ENCODE measurements around the gene S100PBP. TPM values are rescaled to one million over a fixed set of nuclear protein-coding genes. Genes with fewer than 3 reads are reported as not detected.
"Not testable (repeated sequence)": the region's sequence is repeated elsewhere in the genome, so short reads cannot be mapped to it uniquely, and the experiment has no call there.

S100PBP gene
- total and polyA plus RNA-seq, 12 donors = 3.7 to 19.2 (median 11.5) TPM

- no peaks in the 10 kb centered on the region for H3K36me3 ChIP-seq
- ATAC-seq = no peak
- peaks cover 0 to 45% (median 3%) of the 10 kb centered on the region in 7 donors for H3K27me3 ChIP-seq
- H3K27ac ChIP-seq = no peak overlapping the region
- H3K4me3 ChIP-seq = no peak overlapping the region
- no peak for TF ChIP-seq CTCF (IDR thresholded peaks at IDR 0.05)
- intact Hi-C loops (cut with DNase I) = no loop called here
- no peak for DNase-seq
- 56 to 58% methylated on average over 2 of the region's 2 CpGs for WGBS, 2 donors
- H3K9me3 ChIP-seq = no peaks in the 10 kb centered on the region
- peaks cover 0 to 16% (median 8%) of the 10 kb centered on the region in 9 donors for H3K4me1 ChIP-seq
These were observed 87.3 kb downstream of the S100PBP start for GRCh38 chr1:32904797-32905196.

GRCh38 chr1:32905588-32905987, 88.1 kb downstream of the S100PBP start:
- H3K27ac ChIP-seq; DNase-seq; H3K4me3 ChIP-seq; H3K36me3 ChIP-seq; H3K9me3 ChIP-seq; intact Hi-C loops (cut with DNase I); ATAC-seq: not testable (repeated sequence)
- H3K4me1 ChIP-seq = peaks cover 0 to 11% (median 5%) of the 10 kb centered on the region in 9 donors
- 82 to 83% methylated on average over 10 of the region's 10 CpGs for WGBS, 2 donors
- H3K27me3 ChIP-seq = peaks cover 0 to 37% (median 3%) of the 10 kb centered on the region in 7 donors

DNA sequence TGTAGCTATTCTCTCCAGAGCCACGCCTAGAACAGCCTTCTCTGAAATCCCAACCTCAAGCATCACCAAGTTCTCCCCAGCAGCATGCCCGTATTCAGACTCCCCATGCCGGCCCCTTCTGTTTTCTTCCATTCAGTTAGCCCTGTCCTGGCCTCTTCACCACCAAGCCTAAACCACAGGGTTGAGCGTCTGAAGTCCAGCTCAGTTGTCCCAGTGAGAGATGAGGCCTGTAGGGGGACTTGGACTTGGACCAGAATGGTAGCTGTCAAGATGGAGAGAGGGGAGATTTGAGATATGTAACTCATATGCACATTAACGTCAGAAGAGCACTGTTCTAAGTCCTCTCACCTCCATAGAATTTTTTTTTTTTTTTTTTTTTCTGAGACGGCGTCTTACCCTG, 89.2 kb downstream of the S100PBP start:
- Histone ChIP-seq H3K27ac (no peak overlapping the region), H3K9me3 (no peaks in the 10 kb centered on the region), H3K4me3 (no peak overlapping the region), H3K36me3 (no peaks in the 10 kb centered on the region), H3K27me3 (peaks cover 0 to 28% (median 3%) of the 10 kb centered on the region in 7 donors), H3K4me1 (peaks cover 0 to 7% (median 0%) of the 10 kb centered on the region in 9 donors)
- TF ChIP-seq CTCF (IDR thresholded peaks at IDR 0.05) = no peak
- no peak for ATAC-seq
- intact Hi-C loops (cut with DNase I) = no loop called here
- no peak for DNase-seq
- 76 to 86% methylated on average over 7 of the region's 7 CpGs for WGBS, 2 donors

- Histone ChIP-seq H3K27me3 (peaks cover 0 to 20% (median 3%) of the 10 kb centered on the region in 7 donors), H3K4me3 (no peak overlapping the region), H3K9me3 (no peaks in the 10 kb centered on the region), H3K36me3 (no peaks in the 10 kb centered on the region), H3K4me1 (peaks cover 0 to 7% (median 0%) of the 10 kb centered on the region in 9 donors), H3K27ac (no peak overlapping the region)
- no peak for TF ChIP-seq CTCF (IDR thresholded peaks at IDR 0.05)
- ATAC-seq = peak in 1 of 8 donors; percentile 52
- intact Hi-C loops (cut with DNase I) = no loop called here
- 17 to 18% methylated on average over 4 of the region's 4 CpGs for WGBS, 2 donors
- DNase-seq = no peak
These were observed 90.0 kb downstream of the S100PBP start for GRCh38 chr1:32907435-32907834.

Other genes with a start within 250 kb of the S100PBP start
- 10 to 100 TPM; 27.5 to 45.1 (median 32.6) TPM for gene ZBTB8OS, start 167.1 kb upstream of the S100PBP start, total RNA-seq
- 10 to 100 TPM; 54.7 to 65.0 TPM for gene ZBTB8OS, start 167.1 kb upstream of the S100PBP start, polyA plus RNA-seq
- gene RBBP4, start 166.4 kb upstream of the S100PBP start, total RNA-seq = 100 to 1,000 TPM in 8 of 10 donors, 10 to 100 TPM in 2; 86.6 to 119 (median 110) TPM
- gene RBBP4, start 166.4 kb upstream of the S100PBP start, polyA plus RNA-seq = 10 to 100 TPM; 17.9 to 50.7 TPM
- gene SYNC, start 114.9 kb upstream of the S100PBP start, total RNA-seq = 10 to 100 TPM in 9 of 10 donors, 1 to 10 TPM in 1; 9.9 to 27.8 (median 17.7) TPM
- gene SYNC, start 114.9 kb upstream of the S100PBP start, polyA plus RNA-seq = 10 to 100 TPM in 1 of 2 donors, 1 to 10 TPM in 1; 2.7 to 10.5 TPM
- gene YARS1, start 295 bp upstream of the S100PBP start, total RNA-seq = 10 to 100 TPM; 26.2 to 48.5 (median 31.0) TPM
- 10 to 100 TPM; 20.5 to 48.5 TPM for gene YARS1, start 295 bp upstream of the S100PBP start, polyA plus RNA-seq
- gene FNDC5, start 53.3 kb downstream of the S100PBP start, total RNA-seq = 100 to 1,000 TPM in 2 of 10 donors, 10 to 100 TPM in 8; 44.7 to 130 (median 73.5) TPM
- gene FNDC5, start 53.3 kb downstream of the S100PBP start, polyA plus RNA-seq = 10 to 100 TPM; 12.4 to 75.1 TPM
- not detected for gene HPCA, start 68.8 kb downstream of the S100PBP start, total RNA-seq
- gene HPCA, start 68.8 kb downstream of the S100PBP start, polyA plus RNA-seq = not detected
- 10 to 100 TPM in 7 of 10 donors, 1 to 10 TPM in 3; 4.5 to 22.5 (median 10.8) TPM for gene TMEM54, start 83.7 kb downstream of the S100PBP start, total RNA-seq
- 10 to 100 TPM in 1 of 2 donors, 1 to 10 TPM in 1; 8.4 to 18.2 TPM for gene TMEM54, start 83.7 kb downstream of the S100PBP start, polyA plus RNA-seq
- gene RNF19B, start 147.2 kb downstream of the S100PBP start, total RNA-seq = 10 to 100 TPM; 10.2 to 36.9 (median 13.8) TPM
- 1 to 10 TPM; 1.1 to 7.0 TPM for gene RNF19B, start 147.2 kb downstream of the S100PBP start, polyA plus RNA-seq
- 100 to 1,000 TPM in 9 of 10 donors, 10 to 100 TPM in 1; 93.3 to 154 (median 111) TPM for gene AK2, start 219.2 kb downstream of the S100PBP start, total RNA-seq
- 100 to 1,000 TPM; 175 to 305 TPM for gene AK2, start 219.2 kb downstream of the S100PBP start, polyA plus RNA-seq

Measured in heart right ventricle (tissue), 16 donors.